Calu3 (cell line): ENCODE results near the gene PRKN. TPM values are rescaled to one million over a fixed set of nuclear protein-coding genes. Genes with fewer than 3 reads are reported as not detected.

Source experiments
- BruUV-seq: library from RNA; stranded (reverse); fragments of 400-500 nt; replicated peaks from 2 replicates; lab custom pipeline; 2021; lab: Mats Ljungman, UMichigan
- CTCF ChIA-PET: fragments of 300-600 bp; sonication (Branson Sonifier 250); formaldehyde crosslinking; loops from one replicate; lab custom pipeline; 2022; ENCODE audit warnings: antibody characterized with exemption; lab: Charles Lee
- DNase-seq: peaks from one replicate; pipeline ENCODE4 v3.0.0; 2022
- H3K27ac Mint-ChIP-seq: one replicate; pipeline ENCODE4 v1.8.0; 2022; ENCODE audit warnings: mixed read lengths; ENCODE audit not compliant: unreplicated experiment
- H3K27me3 Mint-ChIP-seq: one replicate; pipeline ENCODE4 v1.8.0; 2022; ENCODE audit warnings: mixed read lengths; ENCODE audit not compliant: unreplicated experiment
- H3K36me3 Mint-ChIP-seq: one replicate; pipeline ENCODE4 v1.8.0; 2022; ENCODE audit warnings: mild to moderate bottlenecking, moderate library complexity, mixed read lengths; ENCODE audit not compliant: insufficient read depth, unreplicated experiment
- H3K4me1 Mint-ChIP-seq: one replicate; pipeline ENCODE4 v1.8.0; 2022; ENCODE audit warnings: mild to moderate bottlenecking, low read depth, mixed read lengths; ENCODE audit not compliant: unreplicated experiment
- H3K4me3 Mint-ChIP-seq: one replicate; pipeline ENCODE4 v1.8.0; 2022; ENCODE audit warnings: mild to moderate bottlenecking, low read depth, moderate library complexity, mixed read lengths; ENCODE audit not compliant: unreplicated experiment
- H3K9me3 Mint-ChIP-seq: one replicate; pipeline ENCODE4 v1.8.0; 2022; ENCODE audit warnings: low read depth, mixed read lengths; ENCODE audit not compliant: unreplicated experiment
- CTCF ChIP-seq: fragments of 200-600 bp; IDR thresholded peaks from one replicate; pipeline ENCODE4 v1.8.0; 2022; ENCODE audit warnings: antibody characterized with exemption; ENCODE audit not compliant: unreplicated experiment
- intact Hi-C: fragments of 100-400 bp; cut with micrococcal nuclease; formaldehyde crosslinking; loops from one replicate; pipeline ENCODE4 v1.10.0; 2022; ENCODE audit not compliant: unreplicated experiment
- total RNA-seq: library from RNA; stranded (reverse); gene quantifications from 2 replicates; pipeline ENCODE4 v1.2.3, GENCODE V29; 2022

PRKN gene
- total RNA-seq, 1 experiment from 2014 or later = 3.8 TPM

- H3K27ac Mint-ChIP-seq = no peak overlapping the region
- H3K27me3 Mint-ChIP-seq = no peaks in the 10 kb centered on the region
- no peaks in the 10 kb centered on the region for H3K36me3 Mint-ChIP-seq
- H3K4me1 Mint-ChIP-seq = peaks cover 15% of the 10 kb centered on the region
- peaks cover 7% of the 10 kb centered on the region for H3K9me3 Mint-ChIP-seq
- CTCF ChIA-PET = interaction anchor here (1.0 kb wide), 1 partner anchor 11 kb away, joined by 3 read pairs; no protein-coding TSS in a partner anchor
- intact Hi-C loops = loop anchor here (5.0 kb wide), 1 partner anchor 87 kb away; the partner anchor contains the start of gene AGPAT4
- no peak for DNase-seq
- TF ChIP-seq CTCF = no peak
- peak overlapping the region; percentile 51 for H3K4me3 Mint-ChIP-seq
- BruUV-seq = no TSS peak
These were observed 1368.0 kb downstream of the PRKN start for GRCh38 chr6:161359618-161359945.

GRCh38 chr6:161356167-161356854 is 1371.3 kb downstream of the PRKN start:
- intact Hi-C loops = loop anchor here (5.0 kb wide), 1 partner anchor 84 kb away; the partner anchor contains the start of gene AGPAT4
- no TSS peak for BruUV-seq

GRCh38 chr6:161355696-161356095 is 1371.9 kb downstream of the PRKN start:
- Mint-ChIP-seq H3K36me3 (no peaks in the 10 kb centered on the region), H3K27ac (no peak overlapping the region), H3K4me3 (no peak overlapping the region), H3K27me3 (no peaks in the 10 kb centered on the region), H3K4me1 (peaks cover 15% of the 10 kb centered on the region), H3K9me3 (peaks cover 4% of the 10 kb centered on the region)
- intact Hi-C loops = loop anchor here (5.0 kb wide), 1 partner anchor 83 kb away; the partner anchor contains the start of gene AGPAT4
- no TSS peak for BruUV-seq
- no peak for TF ChIP-seq CTCF
- no peak for DNase-seq
- CTCF ChIA-PET = no interaction called here

More at GRCh38 chr6:161356167-161356854, 1371.3 kb downstream of the PRKN start:
- H3K9me3 Mint-ChIP-seq = peaks cover 4% of the 10 kb centered on the region
- H3K27me3 Mint-ChIP-seq = no peaks in the 10 kb centered on the region
- H3K4me1 Mint-ChIP-seq = peaks cover 15% of the 10 kb centered on the region
- no peak for DNase-seq
- no peaks in the 10 kb centered on the region for H3K36me3 Mint-ChIP-seq
- no peak overlapping the region for H3K27ac Mint-ChIP-seq
- CTCF ChIA-PET = no interaction called here
- H3K4me3 Mint-ChIP-seq = no peak overlapping the region
- no peak for TF ChIP-seq CTCF

GRCh38 chr6:161354956-161355355 is 1372.6 kb downstream of the PRKN start:
- intact Hi-C loops = loop anchor here (5.0 kb wide), 1 partner anchor 83 kb away; the partner anchor contains the start of gene AGPAT4
- no peaks in the 10 kb centered on the region for H3K27me3 Mint-ChIP-seq
- no peak overlapping the region for H3K27ac Mint-ChIP-seq
- no TSS peak for BruUV-seq
- no peak for DNase-seq
- H3K9me3 Mint-ChIP-seq = peaks cover 4% of the 10 kb centered on the region
- no peak for TF ChIP-seq CTCF
- CTCF ChIA-PET = no interaction called here
- H3K4me1 Mint-ChIP-seq = peaks cover 13% of the 10 kb centered on the region
- no peaks in the 10 kb centered on the region for H3K36me3 Mint-ChIP-seq
- H3K4me3 Mint-ChIP-seq = no peak overlapping the region
